ENCODE results near the gene MOB4. TPM values are rescaled to one million over a fixed set of nuclear protein-coding genes. Genes with fewer than 3 reads are reported as not detected.
"Not testable (repeated sequence)": the region's sequence is repeated elsewhere in the genome, so short reads cannot be mapped to it uniquely, and the experiment has no call there.

The MOB4 gene
- 53.4 TPM for total RNA-seq

GRCh38 chr2:197515739-197516392, at the start of gene MOB4:
Gene MOB4, plus strand, starts transcription at chr2:197516066. Its CDS starts 21 bp downstream, at chr2:197516087.
- DNase-seq, result peak; percentile 98

DNA sequence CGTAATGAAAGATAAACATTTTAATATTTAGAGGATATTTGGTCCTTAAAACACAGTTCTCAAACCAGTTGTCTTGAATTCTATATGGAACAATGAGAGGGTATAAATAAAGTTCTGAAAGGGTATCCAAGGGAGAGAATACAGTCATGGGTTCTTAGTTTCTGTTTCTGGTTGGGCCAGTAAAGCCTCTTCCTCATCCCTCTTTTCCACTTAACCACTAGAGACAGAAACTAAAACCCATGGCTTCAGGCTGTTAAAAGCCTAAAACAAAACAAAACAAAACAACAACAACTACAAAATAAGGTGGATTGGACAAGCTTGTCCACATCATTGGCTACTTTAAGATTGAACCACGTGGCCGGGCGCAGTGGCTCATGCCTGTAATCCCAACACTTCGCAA, 43.7 kb upstream of the MOB4 start:
- DNase-seq, result no peak

GRCh38 chr2:197477797-197478196, 38.1 kb upstream of the MOB4 start:
- no peak for DNase-seq

DNA sequence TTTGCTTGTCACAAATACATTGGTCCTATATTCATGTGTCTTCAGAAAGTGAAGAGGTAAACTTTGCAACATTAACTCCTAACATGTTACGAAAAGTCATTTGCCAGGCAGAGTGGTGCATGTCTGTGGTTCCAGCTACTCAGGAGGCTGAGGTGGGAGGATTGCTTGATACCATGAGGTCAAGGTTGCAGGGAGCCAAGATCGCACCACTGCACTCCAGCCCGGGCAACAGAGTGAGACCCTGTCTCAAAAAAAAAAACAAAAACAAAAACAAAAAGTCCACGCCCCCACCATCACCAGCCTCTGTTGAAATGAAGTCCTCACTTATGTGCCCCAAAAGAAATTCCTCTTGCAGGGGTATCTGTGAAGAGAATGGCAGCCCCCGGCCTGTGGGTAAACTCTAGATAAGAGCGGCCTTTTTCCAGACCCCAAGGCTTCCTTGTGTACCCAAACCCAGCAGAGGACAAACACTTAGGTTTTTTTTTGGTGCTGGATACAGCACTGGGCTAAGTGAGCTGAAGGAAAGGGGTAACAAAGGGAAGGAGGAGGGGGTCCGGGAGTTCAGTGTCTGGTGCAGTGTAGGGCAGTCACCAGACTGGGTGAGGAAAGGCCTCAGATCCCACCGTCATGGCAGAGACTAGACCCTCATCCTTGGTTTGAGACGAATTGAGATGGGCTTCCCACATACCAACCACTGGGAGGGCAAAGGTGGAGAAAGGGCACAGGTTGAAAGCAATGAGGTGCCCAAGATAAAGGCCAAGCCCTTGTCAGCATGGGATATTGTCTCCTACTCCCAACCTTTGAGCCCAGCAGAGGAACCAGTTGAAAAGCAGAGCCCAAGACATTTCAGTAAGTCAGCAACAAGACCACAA, 35.5 kb upstream of the MOB4 start:
- no peak for DNase-seq

- DNase-seq, result not testable (repeated sequence)
Measured at GRCh38 chr2:197484248-197484647, 31.6 kb upstream of the MOB4 start.

- no peak for DNase-seq
Measured at GRCh38 chr2:197486175-197486574, 29.7 kb upstream of the MOB4 start.

GRCh38 chr2:197487385-197487784, 28.5 kb upstream of the MOB4 start:
- DNase-seq, result no peak

- DNase-seq, result no peak
Measured at GRCh38 chr2:197495433-197496134, 20.3 kb upstream of the MOB4 start.

- no peak for DNase-seq
Measured at GRCh38 chr2:197496695-197497094, 19.2 kb upstream of the MOB4 start.

GRCh38 chr2:197497326-197497725, 18.5 kb upstream of the MOB4 start:
- no peak for DNase-seq

- peak; percentile 33 for DNase-seq
Measured at GRCh38 chr2:197498235-197498936, 17.5 kb upstream of the MOB4 start.

DNA sequence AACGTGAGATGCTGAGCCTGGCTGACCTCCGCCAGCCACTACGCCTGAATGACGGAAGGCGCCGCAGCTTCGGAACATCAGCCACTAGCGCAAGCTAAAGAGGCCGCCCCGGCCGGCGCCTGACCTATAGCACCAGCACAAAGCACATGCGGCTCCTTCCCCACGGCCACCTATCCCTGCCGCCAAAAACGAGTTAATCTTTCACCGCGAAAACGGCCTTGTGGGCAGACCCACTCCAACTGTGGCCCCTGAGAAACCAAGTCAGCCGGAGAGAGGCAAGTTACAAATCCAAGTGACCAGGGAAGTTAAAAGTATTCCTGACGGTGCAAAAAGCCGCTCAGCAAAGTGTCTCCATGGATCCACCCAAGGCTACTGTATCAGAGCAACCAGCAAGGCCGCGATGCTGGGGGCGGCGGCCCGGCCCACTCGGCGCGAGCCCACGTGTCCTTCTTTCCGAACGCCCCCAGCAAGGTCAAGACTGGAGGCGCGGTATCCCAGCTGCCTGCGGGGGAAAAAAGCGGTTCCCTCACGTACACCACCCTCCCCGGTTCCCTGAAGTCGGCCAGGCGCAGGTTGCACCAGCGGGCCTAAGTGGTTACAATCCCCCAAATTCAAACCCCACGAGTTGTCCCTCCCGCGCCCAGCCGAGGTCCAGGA, 16.8 kb upstream of the MOB4 start:
- DNase-seq, result peak; percentile 69

DNA sequence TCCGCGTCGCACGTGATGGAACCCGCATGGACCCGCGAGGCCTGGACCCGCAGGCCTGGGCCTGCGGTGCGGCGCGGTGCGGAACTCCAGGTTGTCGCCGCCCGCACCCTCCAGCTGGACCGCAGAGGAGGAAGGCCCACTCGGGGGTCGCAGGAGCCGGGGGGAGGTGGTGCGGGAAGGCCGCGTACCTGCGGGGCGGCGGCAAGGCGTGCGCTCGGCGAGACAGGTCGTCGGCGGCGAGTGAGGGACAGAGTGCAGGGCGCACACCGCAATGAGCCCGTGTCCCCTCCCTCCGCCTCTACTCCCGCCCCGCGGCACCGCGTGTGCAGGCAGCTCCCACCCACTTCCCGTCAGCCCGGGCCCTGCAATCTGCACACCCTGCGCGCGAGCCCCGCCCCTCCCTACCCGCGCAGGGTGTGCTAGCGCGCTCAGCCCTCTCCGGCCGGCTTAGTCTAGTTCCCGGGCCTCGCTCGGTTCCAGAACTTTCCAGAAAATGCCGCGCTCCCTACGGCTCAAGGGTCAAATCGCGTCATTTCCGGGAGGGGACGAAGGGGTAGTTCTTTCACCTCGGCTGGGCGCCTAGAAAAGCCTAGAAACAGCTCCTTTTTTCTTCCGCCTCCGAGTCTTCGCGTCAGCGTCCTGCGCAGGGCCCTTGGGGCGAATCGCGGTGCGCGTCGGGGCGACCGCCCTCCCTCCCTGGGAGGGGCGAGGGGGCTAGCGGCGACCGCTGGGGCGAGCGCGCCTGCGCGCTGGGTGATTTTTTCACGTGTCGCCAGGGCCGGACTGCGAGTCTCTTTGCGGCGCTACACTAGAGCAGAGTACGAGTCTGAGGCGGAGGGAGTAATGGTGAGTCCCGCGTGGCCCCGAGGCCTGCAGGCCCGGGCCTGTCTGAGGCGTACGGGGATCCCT, 16.0 kb upstream of the MOB4 start, which contains the start of the genes HSPD1 and HSPE1:
Gene HSPD1 (minus strand): TSS at position 247 of the 909 bp plus-strand sequence. CDS start 992 bp downstream, outside the sequence.
Gene HSPE1 (plus strand): TSS at position 786 of the 909 bp plus-strand sequence. CDS start 58 bp downstream, at position 844.
- peak; percentile 100 for DNase-seq

GRCh38 chr2:197500503-197501131, 15.2 kb upstream of the MOB4 start:
- DNase-seq, result peak; percentile 51

GRCh38 chr2:197502201-197502600, 13.7 kb upstream of the MOB4 start:
- no peak for DNase-seq

GRCh38 chr2:197502685-197503084, 13.2 kb upstream of the MOB4 start:
- DNase-seq, result no peak

- no peak for DNase-seq
Measured at GRCh38 chr2:197504000-197504399, 11.9 kb upstream of the MOB4 start.

GRCh38 chr2:197504512-197504911, 11.4 kb upstream of the MOB4 start:
- DNase-seq, result no peak

DNA sequence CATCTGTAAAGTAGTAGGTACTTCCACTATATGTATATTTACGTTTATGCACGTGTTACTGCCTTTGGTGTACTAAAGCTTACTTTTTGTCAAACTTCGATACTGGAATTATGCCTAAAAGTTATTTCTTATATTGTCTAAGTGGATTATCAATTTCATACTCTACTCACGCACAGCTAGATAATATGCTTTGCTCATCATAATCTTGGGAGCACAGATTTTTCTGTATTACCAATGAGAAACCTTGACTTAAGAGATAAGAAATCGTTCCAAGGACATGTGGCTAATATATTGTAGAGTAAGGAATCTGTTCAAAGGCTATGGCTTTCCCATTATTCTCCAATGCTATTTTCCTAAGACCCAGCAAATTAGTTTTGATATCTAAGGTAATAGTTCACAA, 9.2 kb upstream of the MOB4 start:
- DNase-seq, result no peak

DNA sequence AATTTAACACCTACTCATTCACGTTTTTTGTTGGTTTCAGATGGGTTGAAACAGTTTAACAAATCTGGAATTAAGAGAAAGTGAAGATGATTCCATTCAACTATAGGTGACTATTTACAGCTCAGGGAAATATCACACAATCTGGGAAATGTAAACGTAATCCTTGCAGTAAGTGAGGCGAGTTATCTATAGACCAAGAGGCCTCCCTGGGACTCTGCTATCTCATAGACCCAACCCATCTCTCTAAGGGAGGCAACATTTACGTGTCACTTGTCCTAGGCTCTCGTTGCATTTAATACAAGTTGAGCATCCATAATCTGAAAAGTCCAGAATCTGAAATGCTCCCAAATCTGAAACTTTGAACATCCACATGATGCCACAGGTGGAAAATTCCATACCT, 2.0 kb upstream of the MOB4 start:
- DNase-seq, result no peak

Data from tongue (tissue), 2 donors.